Measurements from ENCODE around the gene PRKCE. TPM values are rescaled to one million over a fixed set of nuclear protein-coding genes. Genes with fewer than 3 reads are reported as not detected.

Gene PRKCE
- total and polyA plus RNA-seq, 2 donors (not counting 3 experiments of a cell fraction or from before 2014, with no cell fraction given): 27.9 to 33.9 TPM

DNA sequence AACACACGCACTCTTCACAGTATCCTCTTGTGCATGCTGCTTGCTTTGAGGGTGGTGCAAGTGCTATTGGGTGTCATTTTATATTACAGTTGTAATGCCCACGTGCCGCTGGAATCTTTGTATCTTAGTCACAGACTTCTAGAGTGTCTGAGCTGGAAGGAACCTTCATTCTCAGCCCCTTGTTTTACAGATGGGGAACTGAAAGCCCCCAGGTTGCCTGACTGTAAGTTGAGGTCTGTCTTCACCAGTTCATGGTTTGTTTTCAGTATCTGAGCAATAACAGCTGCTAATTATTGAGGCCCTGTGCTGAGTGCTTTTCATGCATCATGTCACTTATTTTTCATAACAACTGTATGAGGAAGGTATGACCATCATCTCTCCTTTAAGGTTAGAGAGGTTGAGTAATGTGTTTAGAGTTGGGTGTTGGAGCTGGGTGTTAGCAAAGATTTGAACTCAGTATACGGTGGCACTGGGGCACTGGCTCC is 77.0 kb downstream of the PRKCE start:
- H3K9ac ChIP-seq (replicated peaks; ENCODE audit: extremely low read depth, insufficient read depth, low read length): no peak overlapping the region
- H3K27me3 ChIP-seq (ENCODE audit: control insufficient read depth in 2 of 2, insufficient read depth in 2 of 2, low read length in 2 of 2): no peaks in the 10 kb centered on the region
- DNase-seq (ENCODE audit: low read depth, low spot score): no peak
- TF ChIP-seq, protein P1, sequence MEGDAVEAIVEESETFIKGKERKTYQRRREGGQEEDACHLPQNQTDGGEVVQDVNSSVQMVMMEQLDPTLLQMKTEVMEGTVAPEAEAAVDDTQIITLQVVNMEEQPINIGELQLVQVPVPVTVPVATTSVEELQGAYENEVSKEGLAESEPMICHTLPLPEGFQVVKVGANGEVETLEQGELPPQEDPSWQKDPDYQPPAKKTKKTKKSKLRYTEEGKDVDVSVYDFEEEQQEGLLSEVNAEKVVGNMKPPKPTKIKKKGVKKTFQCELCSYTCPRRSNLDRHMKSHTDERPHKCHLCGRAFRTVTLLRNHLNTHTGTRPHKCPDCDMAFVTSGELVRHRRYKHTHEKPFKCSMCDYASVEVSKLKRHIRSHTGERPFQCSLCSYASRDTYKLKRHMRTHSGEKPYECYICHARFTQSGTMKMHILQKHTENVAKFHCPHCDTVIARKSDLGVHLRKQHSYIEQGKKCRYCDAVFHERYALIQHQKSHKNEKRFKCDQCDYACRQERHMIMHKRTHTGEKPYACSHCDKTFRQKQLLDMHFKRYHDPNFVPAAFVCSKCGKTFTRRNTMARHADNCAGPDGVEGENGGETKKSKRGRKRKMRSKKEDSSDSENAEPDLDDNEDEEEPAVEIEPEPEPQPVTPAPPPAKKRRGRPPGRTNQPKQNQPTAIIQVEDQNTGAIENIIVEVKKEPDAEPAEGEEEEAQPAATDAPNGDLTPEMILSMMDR (IDR thresholded peaks at IDR 0.05; ENCODE audit: extremely low read depth in 1 of 2, insufficient read depth in 1 of 2, low read depth in 1 of 2, low read length in 2 of 2): no peak
- TF ChIP-seq FOS (IDR thresholded peaks at IDR 0.05; ENCODE audit: borderline replicate concordance, insufficient read depth, low read length): no peak
- no peak for TF ChIP-seq GATA2 (IDR thresholded peaks at IDR 0.05; ENCODE audit: insufficient read depth, insufficient read length, low read depth, low read length)
- TF ChIP-seq JUN (IDR thresholded peaks at IDR 0.05; ENCODE audit: borderline replicate concordance, insufficient read depth, insufficient read length, low read depth): no peak
- no peak for TF ChIP-seq POLR2AphosphoS5 (IDR thresholded peaks at IDR 0.05; ENCODE audit: insufficient read depth, low read depth, low read length)
- no peak for TF ChIP-seq POLR2A (IDR thresholded peaks at IDR 0.05; ENCODE audit: low read depth, low read length)
- TF ChIP-seq, protein P2, sequence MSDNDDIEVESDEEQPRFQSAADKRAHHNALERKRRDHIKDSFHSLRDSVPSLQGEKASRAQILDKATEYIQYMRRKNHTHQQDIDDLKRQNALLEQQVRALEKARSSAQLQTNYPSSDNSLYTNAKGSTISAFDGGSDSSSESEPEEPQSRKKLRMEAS (IDR thresholded peaks at IDR 0.05; ENCODE audit: insufficient read depth, insufficient read length): no peak
- no peak overlapping the region for H2AFZ ChIP-seq (ENCODE audit: low read depth, low read length)
- no peak overlapping the region for H3K27ac ChIP-seq (ENCODE audit: insufficient read depth, low read depth, low read length)
- no peaks in the 10 kb centered on the region for H3K4me1 ChIP-seq (ENCODE audit: control insufficient read depth, extremely low read depth, insufficient read depth, low read length)
- no TSS peak for BruUV-seq (replicated peaks)
- dilution Hi-C loops (cut with MboI; ENCODE audit: extremely low pct_ligation_motif_present, low sequenced_read_pairs): no loop called here
- no peaks in the 10 kb centered on the region for H4K20me1 ChIP-seq (replicated peaks; ENCODE audit: control insufficient read depth, extremely low read depth, insufficient read depth, low read length)
- no peaks in the 10 kb centered on the region for H3K9me1 ChIP-seq (replicated peaks; ENCODE audit: control insufficient read depth, extremely low read depth, insufficient read depth, low read length)
- POLR2A ChIA-PET: no interaction called here
- no peak overlapping the region for H3K4me3 ChIP-seq (replicated peaks in 1 of 3; ENCODE audit: insufficient read depth in 1 of 3, low read depth in 1 of 3, low read length in 3 of 3)
- H3K79me2 ChIP-seq (ENCODE audit: control insufficient read depth, insufficient read depth, low read length): no peaks in the 10 kb centered on the region
- no peaks in the 10 kb centered on the region for H3K9me3 ChIP-seq (replicated peaks; ENCODE audit: control insufficient read depth, insufficient read depth, low read length)
- H3K4me2 ChIP-seq (ENCODE audit: insufficient read depth, low read length): no peak overlapping the region
- H3K36me3 ChIP-seq (ENCODE audit: control insufficient read depth in 2 of 2, extremely low read depth in 1 of 2, insufficient read depth in 2 of 2, low read length in 2 of 2): no peaks in the 10 kb centered on the region
- CTCF ChIA-PET: interaction anchor here (1.1 to 2.6 kb wide), 4 partner anchors 10 to 76 kb away, joined by 3 to 10 read pairs (median 8); no protein-coding TSS in a partner anchor
- FAIRE-seq: no peak
- intact Hi-C loops (cut with micrococcal nuclease): no loop called here
